PC-3 (cell line): Measurements from ENCODE around the gene AOPEP. TPM values are rescaled to one million over a fixed set of nuclear protein-coding genes. Genes with fewer than 3 reads are reported as not detected.

Experiments used
- ATAC-seq: fragments of 200-7000 bp; cut with Tn5 transposase; 2 replicates; pipeline ENCODE4 v1.9.1; 2020; ENCODE audit warnings: mild to moderate bottlenecking, moderate library complexity
- BruUV-seq: library from RNA; stranded (reverse); fragments of 400-500 nt; replicated peaks from 2 replicates; lab custom pipeline; 2021; lab: Mats Ljungman, UMichigan
- CTCF ChIA-PET: fragments of 300-600 bp; sonication (Branson Sonifier 250); formaldehyde crosslinking; loops from one replicate; lab custom pipeline; 2022; ENCODE audit warnings: antibody characterized with exemption; lab: Charles Lee
- POLR2A ChIA-PET: fragments of 300-600 bp; sonication (Branson Sonifier 250); formaldehyde crosslinking; loops from one replicate; lab custom pipeline; 2022; ENCODE audit warnings: antibody characterized with exemption; ENCODE audit not compliant: unreplicated experiment; lab: Charles Lee
- DNase-seq: peaks from one replicate; pipeline ENCODE4 v3.0.0-alpha.2; 2015
- H2AFZ ChIP-seq: fragments of 300-600 bp; sonication (generic); 2 replicates; pipeline ENCODE4 v1.6.0; 2016; ENCODE audit warnings: antibody characterized with exemption, low read length
- H3F3A ChIP-seq: fragments of 300-600 bp; sonication (generic); one replicate; pipeline ENCODE4 v1.6.0; 2017; ENCODE audit warnings: antibody characterized with exemption, low read length, control low read depth, mild to moderate bottlenecking; ENCODE audit not compliant: unreplicated experiment
- H3K27ac ChIP-seq: fragments of 300-600 bp; sonication (generic); 2 replicates; pipeline ENCODE4 v1.5.1; 2016; ENCODE audit warnings: mild to moderate bottlenecking, low read length
- H3K27me3 ChIP-seq: fragments of 300-600 bp; sonication (generic); 2 replicates; pipeline ENCODE4 v1.6.1; 2016; ENCODE audit warnings: low read length, mixed read lengths
- H3K36me3 ChIP-seq: fragments of 300-600 bp; sonication (generic); 2 replicates; pipeline ENCODE4 v1.6.1; 2016; ENCODE audit warnings: low read depth, mixed run types, low read length, mixed read lengths
- H3K4me1 ChIP-seq: fragments of 300-600 bp; sonication (generic); 2 replicates; pipeline ENCODE4 v1.5.1; 2016; ENCODE audit warnings: low read length; ENCODE audit not compliant: insufficient read depth
- H3K4me2 ChIP-seq: fragments of 300-600 bp; sonication (generic); 2 replicates; pipeline ENCODE4 v1.6.0; 2016; ENCODE audit warnings: low read length
- H3K4me3 ChIP-seq: fragments of 300-600 bp; sonication (generic); 2 replicates; pipeline ENCODE4 v1.5.1; 2016; ENCODE audit warnings: mild to moderate bottlenecking, low read length, mixed read lengths
- H3K79me2 ChIP-seq: fragments of 300-600 bp; sonication (generic); 2 replicates; pipeline ENCODE4 v1.6.1; 2017; ENCODE audit warnings: low read length, mixed read lengths
- H3K9ac ChIP-seq: fragments of 300-600 bp; sonication (generic); 2 replicates; pipeline ENCODE4 v1.6.0; 2016; ENCODE audit warnings: mild to moderate bottlenecking, low read length
- H3K9me2 ChIP-seq: fragments of 300-600 bp; sonication (generic); replicated peaks from 2 replicates; pipeline ENCODE4 v1.6.1; 2016; ENCODE audit warnings: mixed run types, low read length, mixed read lengths
- H3K9me3 ChIP-seq: fragments of 300-600 bp; sonication (generic); 2 replicates; pipeline ENCODE4 v1.6.1; 2016; ENCODE audit warnings: low read length, mixed read lengths
- H4K20me1 ChIP-seq: fragments of 300-600 bp; sonication (generic); 2 replicates; pipeline ENCODE4 v1.6.1; 2016; ENCODE audit warnings: low read length, mixed read lengths
- EZH2 ChIP-seq: fragments of 300-600 bp; sonication (generic); IDR thresholded peaks from one replicate; pipeline ENCODE4 v1.6.1; 2017; ENCODE audit warnings: antibody characterized with exemption, mild to moderate bottlenecking, low read length; ENCODE audit not compliant: unreplicated experiment
- EZH2phosphoT487 ChIP-seq: fragments of 300-600 bp; sonication (generic); IDR thresholded peaks from 2 replicates; pipeline ENCODE4 v1.6.1; 2018; ENCODE audit warnings: mild to moderate bottlenecking, antibody characterized with exemption, low read length, borderline replicate concordance
- intact Hi-C: fragments of 100-400 bp; cut with micrococcal nuclease; formaldehyde crosslinking; loops from 2 replicates; pipeline ENCODE4 v1.9.0; 2023
- total RNA-seq: library from RNA; depleted of rRNA; stranded (reverse); fragments of >200 nt; gene quantifications from 2 replicates; pipeline ENCODE4 v1.2.3, GENCODE V29; 2014
- TF ChIP-seq, protein P1 (sequence below): fragments of 300-600 bp; sonication (generic); conservative IDR thresholded peaks from 2 replicates; pipeline ENCODE4 v1.5.1; 2017; ENCODE audit warnings: antibody characterized with exemption, low read depth, mild to moderate bottlenecking, low read length

Gene AOPEP
- total RNA-seq, 1 experiment from 2014 or later: 23.1 TPM

- no peaks in the 10 kb centered on the region for H3K9me3 ChIP-seq
- intact Hi-C loops: no loop called here
- no peaks in the 10 kb centered on the region for H3F3A ChIP-seq
- ChIA-PET POLR2A (no interaction called here), CTCF (interaction anchor here (0.6 kb wide), 1 partner anchor 16 kb away, joined by 4 read pairs; no protein-coding TSS in a partner anchor)
- H3K27ac ChIP-seq: peak overlapping the region; percentile 94
- no peaks in the 10 kb centered on the region for H3K9me2 ChIP-seq
- peak; percentile 76 for ATAC-seq
- no peak overlapping the region for H3K4me3 ChIP-seq
- H4K20me1 ChIP-seq: no peaks in the 10 kb centered on the region
- no peak overlapping the region for H2AFZ ChIP-seq
- peak; percentile 80 for DNase-seq
- no TSS peak for BruUV-seq
- peak overlapping the region; percentile 36; the same call in 1 of the 2 replicates for H3K4me2 ChIP-seq
- H3K9ac ChIP-seq: peak overlapping the region; percentile 38
- no peaks in the 10 kb centered on the region for H3K36me3 ChIP-seq
- TF ChIP-seq, protein P1, sequence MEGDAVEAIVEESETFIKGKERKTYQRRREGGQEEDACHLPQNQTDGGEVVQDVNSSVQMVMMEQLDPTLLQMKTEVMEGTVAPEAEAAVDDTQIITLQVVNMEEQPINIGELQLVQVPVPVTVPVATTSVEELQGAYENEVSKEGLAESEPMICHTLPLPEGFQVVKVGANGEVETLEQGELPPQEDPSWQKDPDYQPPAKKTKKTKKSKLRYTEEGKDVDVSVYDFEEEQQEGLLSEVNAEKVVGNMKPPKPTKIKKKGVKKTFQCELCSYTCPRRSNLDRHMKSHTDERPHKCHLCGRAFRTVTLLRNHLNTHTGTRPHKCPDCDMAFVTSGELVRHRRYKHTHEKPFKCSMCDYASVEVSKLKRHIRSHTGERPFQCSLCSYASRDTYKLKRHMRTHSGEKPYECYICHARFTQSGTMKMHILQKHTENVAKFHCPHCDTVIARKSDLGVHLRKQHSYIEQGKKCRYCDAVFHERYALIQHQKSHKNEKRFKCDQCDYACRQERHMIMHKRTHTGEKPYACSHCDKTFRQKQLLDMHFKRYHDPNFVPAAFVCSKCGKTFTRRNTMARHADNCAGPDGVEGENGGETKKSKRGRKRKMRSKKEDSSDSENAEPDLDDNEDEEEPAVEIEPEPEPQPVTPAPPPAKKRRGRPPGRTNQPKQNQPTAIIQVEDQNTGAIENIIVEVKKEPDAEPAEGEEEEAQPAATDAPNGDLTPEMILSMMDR: no peak
- TF ChIP-seq EZH2phosphoT487: no peak
- TF ChIP-seq EZH2: no peak
- H3K79me2 ChIP-seq: no peaks in the 10 kb centered on the region
- peaks cover 35% of the 10 kb centered on the region for H3K4me1 ChIP-seq
- no peaks in the 10 kb centered on the region for H3K27me3 ChIP-seq
These were observed 373.6 kb downstream of the AOPEP start for GRCh38 chr9:95100071-95100627.

DNA sequence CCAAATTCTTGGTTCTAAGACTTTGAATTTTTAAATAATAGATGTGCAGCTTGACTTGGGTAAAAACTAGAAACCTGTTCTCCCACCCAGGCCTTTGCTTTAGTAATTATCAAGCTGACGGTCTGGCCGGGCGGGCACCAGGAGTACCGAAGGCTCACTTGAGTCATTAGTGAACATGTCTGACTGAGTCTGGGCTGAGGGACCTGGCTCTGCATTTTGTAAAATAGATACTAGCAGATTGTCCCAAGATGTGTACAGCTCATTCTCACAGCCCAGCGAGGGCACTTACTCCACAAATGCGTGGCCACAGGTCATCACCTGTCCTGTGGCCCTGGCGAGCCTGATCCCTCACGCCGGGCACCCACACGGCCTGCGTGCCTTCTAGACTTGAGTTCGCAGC, 374.8 kb downstream of the AOPEP start:
- no peaks in the 10 kb centered on the region for H3K27me3 ChIP-seq
- H2AFZ ChIP-seq: no peak overlapping the region
- no peak overlapping the region for H3K4me2 ChIP-seq
- CTCF ChIA-PET: no interaction called here
- no peaks in the 10 kb centered on the region for H3K79me2 ChIP-seq
- ATAC-seq (no peak), DNase-seq (no peak)
- no TSS peak for BruUV-seq
- TF ChIP-seq, protein P1: no peak
- TF ChIP-seq EZH2phosphoT487 (no peak), EZH2 (no peak)
- H3F3A ChIP-seq: peaks cover 3% of the 10 kb centered on the region
- POLR2A ChIA-PET: no interaction called here
- peaks cover 47% of the 10 kb centered on the region for H3K4me1 ChIP-seq
- H3K9ac ChIP-seq: no peak overlapping the region
- H3K4me3 ChIP-seq: no peak overlapping the region
- no peaks in the 10 kb centered on the region for H4K20me1 ChIP-seq
- no peaks in the 10 kb centered on the region for H3K9me2 ChIP-seq
- 0 out of 2 replicates have a peak overlapping the region, but pooled peaks have one; percentile 94 for H3K27ac ChIP-seq
- no peaks in the 10 kb centered on the region for H3K9me3 ChIP-seq
- intact Hi-C loops: no loop called here
- H3K36me3 ChIP-seq: no peaks in the 10 kb centered on the region; the same call in 1 of the 2 replicates

DNA sequence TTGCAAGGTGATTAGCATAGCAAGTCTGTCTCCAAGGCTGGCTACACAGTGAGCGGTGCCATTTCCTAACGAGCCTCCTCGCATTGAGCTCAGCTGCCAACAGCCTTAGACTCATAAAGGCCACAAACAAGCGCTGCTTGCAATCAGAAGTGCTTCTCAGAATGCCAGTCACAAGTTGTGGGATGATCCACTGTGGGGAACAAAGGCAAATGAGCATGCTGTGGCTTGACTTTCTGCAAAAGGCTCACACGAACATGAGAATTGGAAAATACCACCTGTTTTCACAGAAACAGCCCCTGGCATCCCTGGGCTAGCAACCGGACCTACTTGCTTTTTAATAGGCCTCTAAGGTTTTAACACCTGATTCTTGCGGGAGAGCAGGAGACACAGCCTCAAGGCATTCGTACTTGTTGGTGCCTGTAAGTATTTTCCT, 375.5 kb downstream of the AOPEP start:
- Histone ChIP-seq H3K27me3 (no peaks in the 10 kb centered on the region), H3F3A (peaks cover 3% of the 10 kb centered on the region), H3K9ac (no peak overlapping the region), H4K20me1 (no peaks in the 10 kb centered on the region), H3K9me3 (no peaks in the 10 kb centered on the region), H2AFZ (no peak overlapping the region), H3K4me3 (no peak overlapping the region), H3K27ac (no peak overlapping the region), H3K4me2 (no peak overlapping the region), H3K79me2 (no peaks in the 10 kb centered on the region), H3K9me2 (no peaks in the 10 kb centered on the region), H3K36me3 (no peaks in the 10 kb centered on the region; the same call in 1 of the 2 replicates), H3K4me1 (peaks cover 47% of the 10 kb centered on the region)
- TF ChIP-seq, protein P1: no peak
- TF ChIP-seq EZH2phosphoT487 (no peak), EZH2 (no peak)
- intact Hi-C loops: no loop called here
- CTCF ChIA-PET: no interaction called here
- POLR2A ChIA-PET: no interaction called here
- no TSS peak for BruUV-seq
- DNase-seq (no peak), ATAC-seq (no peak)
